IPS DF 4.7 (cell line): ENCODE results near the gene PGD.
"Not testable (repeated sequence)": the region's sequence is repeated elsewhere in the genome, so short reads cannot be mapped to it uniquely, and the experiment has no call there.

Experiments
- DNase-seq: peaks from one replicate; pipeline ENCODE4 v3.0.0-alpha.2; 2013; ENCODE audit warnings: low spot score; ENCODE audit errors: extremely low read depth

PGD gene

DNA sequence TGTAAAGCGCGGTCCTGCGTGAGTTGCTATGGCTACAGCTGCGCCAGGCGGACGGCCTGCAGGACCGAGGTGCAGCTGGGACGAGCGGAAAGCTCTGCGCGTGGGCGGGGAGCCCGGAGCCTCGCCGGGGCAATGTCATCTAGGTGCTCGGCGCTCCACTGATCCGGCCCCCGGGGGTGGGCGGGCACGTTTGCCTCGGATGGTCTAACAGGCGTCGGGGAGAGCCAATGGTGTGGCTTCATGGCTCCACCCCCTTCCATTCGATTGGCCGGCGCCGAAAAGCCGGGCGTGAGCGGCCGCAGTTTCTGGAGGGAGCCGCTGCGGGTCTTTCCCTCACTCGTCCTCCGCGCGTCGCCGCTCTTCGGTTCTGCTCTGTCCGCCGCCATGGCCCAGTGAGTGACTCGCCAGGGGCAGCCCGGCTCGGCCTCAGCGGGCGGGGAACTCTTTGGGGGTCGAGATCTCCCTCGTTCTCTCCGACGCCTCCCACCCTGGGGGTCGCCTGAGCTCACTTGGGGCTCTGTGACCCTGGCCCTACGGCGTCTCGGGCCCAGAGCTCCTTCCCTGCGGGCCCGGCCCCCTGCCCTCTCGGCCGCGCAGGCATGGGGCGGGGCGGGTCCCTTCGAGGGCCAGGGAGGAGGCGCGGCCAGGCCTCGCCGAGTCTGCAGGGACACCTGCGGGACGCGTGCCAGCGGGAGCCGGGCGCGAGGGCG, at the start of gene PGD:
Gene PGD, plus strand, starts transcription at position 331 of the 710 bp plus-strand sequence. Its CDS starts 54 bp downstream, at position 385.
- peak; percentile 89 for DNase-seq

DNA sequence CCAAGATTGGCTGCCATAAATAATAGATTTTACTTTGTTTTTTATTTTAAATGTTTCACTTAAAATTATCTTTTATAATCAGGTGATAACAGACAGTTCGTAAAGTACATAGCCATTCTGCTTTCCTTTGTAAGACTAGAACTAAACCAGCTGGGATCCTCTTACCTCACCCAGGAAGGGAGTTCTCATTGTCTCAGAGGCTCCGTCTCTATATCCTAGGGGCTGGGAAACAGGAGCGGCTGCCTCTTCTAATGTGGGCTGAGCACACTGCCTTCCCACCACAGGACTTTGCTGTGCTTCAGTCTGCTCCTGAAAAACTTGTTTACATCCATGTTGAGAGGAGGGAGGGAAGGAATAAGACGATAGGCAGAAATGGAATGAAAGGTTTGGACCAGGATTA, 45.6 kb upstream of the PGD start:
- no peak for DNase-seq

DNA sequence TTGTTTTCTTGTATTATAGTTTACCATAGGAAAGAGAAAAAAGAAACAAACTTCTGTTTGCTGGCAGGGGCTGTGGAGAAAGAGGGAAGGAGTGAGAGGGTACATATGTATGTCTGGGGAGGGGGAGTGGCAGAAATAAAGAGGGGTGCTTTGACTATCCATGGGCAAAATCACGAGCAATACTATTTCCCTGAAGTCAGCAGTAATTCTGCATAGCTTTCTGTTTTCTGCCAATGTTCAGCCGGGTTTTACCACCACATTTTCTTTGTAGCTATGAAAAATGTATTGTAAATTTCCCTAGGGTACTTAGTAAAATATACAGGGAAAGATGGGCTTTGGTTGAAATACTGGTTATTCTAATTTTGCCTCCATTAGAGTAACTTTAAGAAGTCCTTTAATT, 45.2 kb upstream of the PGD start:
- no peak for DNase-seq

DNA sequence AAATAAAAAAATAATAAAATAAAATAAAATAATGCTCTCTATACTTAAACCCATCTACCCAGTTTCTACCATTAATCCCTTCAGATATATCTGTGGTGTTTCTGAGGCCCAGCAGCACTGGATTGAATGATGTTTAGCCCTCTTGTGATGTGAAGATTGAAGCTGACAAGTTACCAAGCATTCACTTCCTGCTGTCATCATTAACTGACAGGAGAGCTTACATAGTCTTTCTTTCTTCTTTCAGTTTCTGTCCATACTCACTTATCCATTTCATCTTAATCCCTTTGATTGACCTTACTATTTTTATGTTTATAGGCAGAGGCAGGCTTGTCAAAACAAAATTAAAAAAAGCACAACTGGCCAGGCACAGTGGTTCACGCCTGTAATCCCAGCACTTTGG, 38.8 kb upstream of the PGD start:
- no peak for DNase-seq

DNA sequence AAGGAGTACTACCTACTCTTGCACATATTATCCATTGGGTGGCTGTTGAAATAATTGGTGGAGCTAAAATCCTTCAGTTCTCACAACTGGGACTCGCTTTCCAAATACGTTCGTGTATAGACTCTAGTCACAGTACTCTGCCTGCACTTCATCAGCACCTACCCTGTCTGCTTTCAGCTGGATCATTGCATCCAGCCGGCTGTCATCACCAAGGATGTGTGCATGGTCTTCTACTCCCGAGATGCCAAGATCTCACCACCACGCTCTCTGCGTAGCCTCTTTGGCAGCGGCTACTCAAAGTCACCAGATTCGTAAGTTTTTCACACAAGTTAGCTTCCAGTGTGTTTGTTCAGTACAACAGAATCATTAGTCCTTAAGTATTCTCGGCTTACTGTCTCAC, 37.3 kb upstream of the PGD start:
- DNase-seq, result no peak

DNA sequence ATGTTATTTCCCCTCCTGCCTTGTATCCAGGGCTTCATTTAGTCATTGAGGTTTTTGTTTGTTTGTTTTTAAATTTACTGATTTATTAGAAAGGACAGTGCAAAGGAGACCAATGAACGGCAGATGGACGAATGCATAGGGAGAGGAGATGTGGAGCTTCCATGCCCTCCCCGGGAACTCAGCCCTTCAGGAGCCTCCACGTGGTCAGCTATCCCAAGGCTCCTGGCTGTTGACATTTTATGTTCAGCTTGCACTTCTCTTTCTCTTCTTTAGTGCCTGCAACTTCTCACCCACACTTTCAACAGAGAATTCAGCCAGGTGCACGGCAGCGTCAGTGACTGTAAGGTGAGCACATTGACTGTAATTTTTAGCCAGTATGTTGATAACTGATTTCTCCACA, 30.7 kb upstream of the PGD start:
- DNase-seq, result no peak

DNA sequence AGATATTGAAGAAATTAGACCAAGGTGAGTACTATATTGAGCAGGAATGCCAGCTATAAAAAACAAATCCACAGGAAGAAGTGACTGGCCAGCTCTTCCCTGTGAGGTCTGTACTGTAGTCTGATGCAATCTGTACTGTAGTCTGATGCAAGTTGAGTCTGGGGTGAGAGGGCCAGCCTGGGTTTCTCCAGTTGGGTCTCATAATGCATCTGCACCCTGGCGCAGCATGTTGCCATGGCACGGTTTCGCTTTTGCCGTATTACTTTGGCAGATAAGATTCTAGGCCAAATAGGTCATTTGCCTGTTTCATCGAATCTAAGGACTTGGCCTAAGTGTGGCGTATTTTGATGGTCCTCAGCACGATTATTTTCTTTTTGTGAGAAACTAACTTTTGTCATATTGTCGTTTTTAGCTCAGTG, 24.4 kb upstream of the PGD start:
- no peak for DNase-seq

DNA sequence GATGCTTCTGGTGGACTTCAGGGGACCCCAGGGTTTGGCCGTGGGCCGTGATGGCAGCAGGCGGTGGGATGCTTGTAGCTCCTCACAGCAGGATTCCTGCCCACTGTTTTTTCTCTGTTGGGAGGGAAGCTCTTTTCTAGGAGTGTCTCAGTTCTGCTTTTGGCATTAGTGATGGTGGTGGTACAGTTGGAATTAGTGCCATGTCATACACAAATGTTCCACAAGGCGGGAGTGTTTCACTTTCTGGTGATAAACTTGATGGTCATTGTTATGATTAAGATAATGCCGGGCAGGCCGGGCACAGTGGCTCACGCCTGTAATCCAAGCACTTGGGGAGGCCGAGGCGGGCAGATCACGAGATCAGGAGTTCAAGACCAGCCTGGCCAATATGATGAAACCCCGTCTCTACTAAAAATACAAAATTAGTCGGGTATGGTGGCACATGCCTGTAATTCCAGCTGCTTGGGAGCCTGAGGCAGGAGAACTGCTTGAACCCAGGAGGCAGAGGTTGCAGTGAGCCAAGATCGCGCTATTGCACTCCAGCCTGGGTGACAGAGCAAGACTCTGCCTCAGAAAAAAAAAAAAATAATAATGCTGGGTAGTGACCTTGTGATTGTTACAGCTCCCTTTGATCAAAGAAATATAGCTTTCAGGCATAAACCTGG, 21.4 kb upstream of the PGD start:
- DNase-seq, result not testable (repeated sequence)

DNA sequence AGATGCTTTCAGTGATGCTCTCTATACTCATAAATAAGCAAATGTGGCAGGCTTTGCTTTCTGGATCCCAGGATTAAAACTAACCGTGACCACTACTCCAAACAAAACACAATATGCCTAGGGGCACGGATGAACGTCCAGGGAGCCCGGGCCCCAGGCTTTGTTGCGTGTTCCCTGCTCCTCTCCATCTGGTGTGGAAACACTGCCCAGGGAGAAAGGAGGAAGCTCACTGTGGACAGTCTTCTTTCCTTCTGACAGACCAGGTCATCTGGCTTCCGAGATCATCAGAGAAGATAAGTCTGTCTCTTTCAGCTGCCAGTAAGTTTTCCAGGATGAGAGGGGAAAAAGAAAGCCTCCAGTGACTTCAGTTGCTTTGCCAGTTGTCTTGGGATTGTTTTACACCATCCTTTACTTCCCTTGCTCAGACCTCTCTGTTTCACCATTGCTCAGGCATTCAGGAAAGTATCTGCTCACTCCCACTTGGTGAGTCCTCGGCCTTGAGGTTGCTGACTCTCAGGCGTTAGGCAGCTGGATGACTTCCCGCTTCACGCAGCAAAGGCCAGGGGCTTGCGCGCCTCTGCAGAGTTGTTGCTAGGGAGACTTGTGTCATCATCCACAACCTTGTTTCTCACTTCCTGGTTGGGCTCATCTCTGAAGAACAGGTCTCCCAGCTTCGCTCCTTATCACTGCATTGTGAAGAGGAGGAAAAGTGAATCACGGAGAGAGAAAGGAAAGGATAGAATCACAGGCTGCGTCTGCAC, 20.6 kb upstream of the PGD start:
- no peak for DNase-seq

DNA sequence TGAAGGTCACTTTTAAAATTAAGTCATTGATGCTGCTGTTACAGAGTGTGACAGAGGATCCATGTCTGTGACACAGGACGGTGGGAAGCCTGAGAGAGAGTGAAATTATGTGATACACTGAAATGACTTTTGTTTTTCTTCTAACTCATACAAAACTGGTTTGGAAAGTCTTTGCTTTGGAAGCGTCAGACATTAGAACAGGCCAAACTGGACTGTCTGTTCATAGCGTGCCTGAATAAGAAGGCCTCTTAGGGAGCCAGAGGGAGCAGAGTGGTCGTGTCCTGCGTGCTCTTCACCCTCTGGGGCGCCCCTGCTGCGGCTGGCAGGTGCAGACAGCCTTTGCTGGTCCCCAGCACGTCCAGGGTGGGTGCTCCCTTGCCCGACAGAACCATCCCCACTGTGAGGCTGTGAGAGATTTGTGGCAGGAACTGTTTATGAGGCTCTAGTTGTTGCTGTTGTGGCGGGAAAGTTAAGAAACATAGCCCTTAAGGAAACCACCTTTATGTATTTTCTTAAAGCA, 19.7 kb upstream of the PGD start:
- DNase-seq, result no peak

DNA sequence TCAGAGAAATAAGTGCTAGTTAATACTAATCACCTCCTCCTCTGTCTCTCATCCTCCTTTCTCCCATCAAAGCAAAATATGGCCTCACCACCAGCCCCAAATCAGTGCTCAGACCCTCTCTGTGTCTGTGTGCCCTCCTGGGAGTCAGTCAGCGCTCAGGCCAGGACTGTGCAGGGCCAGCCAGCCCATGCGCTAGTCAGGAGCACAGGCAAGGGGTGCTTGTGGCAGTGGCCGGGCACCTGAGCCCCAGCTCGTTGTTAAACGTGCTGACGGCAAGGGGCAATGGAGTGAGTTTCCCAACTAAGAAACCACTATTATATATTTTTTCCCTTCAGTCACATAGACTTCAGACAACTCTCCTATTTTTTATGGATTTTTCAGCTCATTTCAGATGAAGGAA, 19.2 kb upstream of the PGD start:
- DNase-seq, result no peak

DNA sequence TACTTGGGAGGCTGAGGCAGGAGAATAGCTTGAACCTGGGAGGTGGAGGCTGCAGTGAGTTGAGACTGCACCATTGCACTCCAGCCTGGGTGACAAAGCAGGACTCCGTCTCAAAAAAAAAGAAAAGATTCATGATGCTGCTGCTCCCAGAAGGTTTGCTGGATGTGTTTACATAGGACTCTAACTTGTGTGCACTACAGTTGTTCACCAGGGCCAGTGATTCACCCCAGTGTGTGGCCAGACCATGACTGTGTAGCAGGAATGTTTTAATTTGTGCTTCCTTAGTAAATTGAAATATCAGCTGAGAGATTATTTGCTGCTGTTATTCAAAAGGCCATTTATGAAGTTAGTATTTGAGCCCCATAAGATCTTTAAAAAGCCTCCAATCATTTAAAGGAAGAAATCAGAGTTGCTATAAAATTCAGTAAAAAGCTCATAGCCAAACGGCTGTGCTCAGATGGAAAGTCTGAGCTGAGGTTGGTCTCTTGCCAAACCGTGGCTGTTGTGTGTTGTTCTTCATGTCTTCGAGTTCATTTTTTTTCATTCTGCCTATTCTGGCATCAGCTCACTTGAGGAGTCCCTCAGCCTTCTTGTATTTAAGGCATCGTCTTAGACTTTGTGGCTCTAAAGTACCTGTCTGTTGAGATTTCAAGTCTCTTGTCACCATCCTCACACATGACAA, 18.1 kb upstream of the PGD start:
- DNase-seq, result no peak

DNA sequence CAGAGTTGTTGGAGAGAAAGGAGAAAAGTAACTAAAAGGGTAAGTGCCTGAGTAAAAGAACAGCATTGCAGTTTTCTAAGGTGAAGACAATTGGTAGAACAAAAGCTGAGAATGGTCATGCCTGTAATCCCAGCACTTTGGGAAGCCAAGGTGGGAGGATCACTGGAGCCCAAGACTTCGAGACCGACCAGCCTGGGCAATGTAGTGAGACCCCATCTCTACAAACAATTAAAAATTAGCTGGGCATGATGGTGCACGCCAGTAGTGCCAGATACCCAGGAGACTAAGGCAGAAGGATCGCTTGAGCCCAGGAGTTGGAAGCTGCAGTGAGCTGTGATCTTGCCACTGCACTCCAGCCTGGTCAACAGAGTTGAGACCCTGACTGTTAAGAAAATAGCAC, 15.2 kb upstream of the PGD start:
- DNase-seq, result no peak

DNA sequence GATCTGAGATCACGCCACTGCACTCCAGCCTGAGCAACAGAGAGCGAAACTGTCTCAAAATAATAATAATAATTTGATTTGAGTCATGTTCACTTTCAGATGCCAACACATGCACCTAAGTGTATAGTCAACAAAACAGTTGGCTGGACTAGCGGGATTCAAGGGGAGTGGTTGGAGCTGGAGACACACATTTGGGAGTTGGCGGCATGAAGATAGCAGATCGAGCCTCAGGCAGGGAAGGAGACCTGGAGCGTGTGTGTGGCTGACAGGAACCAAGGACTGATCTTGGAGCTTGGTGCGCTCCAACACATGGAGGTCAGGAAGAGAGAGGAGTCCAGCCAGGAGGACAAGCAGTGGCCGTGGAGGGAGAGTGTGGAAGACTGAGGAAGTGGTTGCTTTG, 14.6 kb upstream of the PGD start:
- no peak for DNase-seq

DNA sequence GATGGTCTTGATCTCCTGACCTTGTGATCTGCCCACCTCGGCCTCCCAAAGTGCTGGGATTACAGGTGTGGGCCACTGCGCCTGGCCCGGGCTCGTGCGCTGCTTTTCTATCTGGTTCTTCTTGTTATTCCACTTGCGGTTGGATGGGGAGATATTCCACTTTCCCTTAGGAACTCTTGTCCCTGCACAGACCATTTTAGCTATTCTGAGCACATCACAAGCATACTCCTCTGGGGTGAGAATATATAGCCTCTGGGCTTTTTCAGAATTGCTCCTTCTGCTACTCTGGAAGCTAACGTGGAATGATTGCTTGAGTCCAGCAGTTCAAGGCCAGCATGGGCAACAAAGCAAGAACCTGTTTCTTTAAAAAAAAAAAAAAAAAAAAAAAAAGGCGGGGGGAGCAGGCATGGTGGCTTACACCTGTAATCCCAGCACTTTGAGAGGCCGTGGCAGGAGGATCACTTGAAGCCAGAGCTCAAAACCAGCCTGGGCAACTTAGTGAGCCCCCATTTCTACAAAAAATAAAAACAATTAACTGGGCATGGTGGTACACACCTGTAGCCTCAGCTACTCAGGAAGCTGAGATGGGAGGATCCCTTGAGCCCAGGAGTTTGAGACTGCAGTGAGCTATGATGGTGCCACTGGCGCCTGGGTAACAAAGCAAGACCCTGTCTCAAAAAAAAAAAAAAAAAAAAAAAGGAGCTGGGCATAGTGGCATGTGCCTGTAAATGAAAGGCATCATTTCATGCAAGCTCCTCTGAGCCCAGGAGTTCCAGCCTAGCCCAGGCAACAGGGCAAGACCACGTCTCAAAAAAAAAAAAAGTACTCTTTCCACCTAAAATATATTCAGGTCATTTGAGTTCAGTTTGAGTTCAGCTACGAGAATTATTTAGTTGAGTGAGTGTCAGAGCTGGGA, 11.8 kb upstream of the PGD start:
- DNase-seq, result no peak

DNA sequence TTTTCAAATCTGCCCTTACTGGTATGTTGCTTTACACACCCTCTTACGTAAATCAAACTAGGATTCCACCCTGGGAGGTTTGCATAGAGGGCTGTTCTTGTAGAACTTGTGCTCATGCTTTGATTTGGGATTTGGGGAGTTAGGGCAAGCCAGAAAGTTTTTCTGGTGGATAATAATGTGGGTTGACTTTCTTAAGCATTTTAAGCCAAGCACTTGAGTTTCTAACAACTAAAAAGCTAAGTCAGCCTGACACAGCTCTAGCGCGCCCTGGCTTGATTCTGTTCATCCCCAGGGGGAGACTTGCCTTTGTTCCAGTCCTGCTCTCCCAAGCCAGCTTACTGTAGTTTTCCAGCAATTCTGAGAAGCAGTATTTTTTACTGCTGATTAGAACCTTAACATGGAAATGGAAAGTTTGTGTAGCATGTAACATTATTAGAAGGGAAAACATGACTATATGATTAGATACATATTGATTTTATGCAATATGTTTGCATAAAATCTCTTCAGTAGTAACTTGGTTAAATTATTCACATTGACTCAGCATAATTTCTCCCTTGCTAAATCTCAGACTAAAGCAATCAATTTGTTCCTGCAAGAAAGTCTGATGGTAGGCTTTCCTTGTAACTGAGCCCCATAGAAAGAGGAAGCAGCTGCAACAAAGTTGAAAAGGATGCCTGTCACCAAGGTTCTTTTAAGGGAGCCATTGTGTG, 11.0 kb upstream of the PGD start:
- no peak for DNase-seq

DNA sequence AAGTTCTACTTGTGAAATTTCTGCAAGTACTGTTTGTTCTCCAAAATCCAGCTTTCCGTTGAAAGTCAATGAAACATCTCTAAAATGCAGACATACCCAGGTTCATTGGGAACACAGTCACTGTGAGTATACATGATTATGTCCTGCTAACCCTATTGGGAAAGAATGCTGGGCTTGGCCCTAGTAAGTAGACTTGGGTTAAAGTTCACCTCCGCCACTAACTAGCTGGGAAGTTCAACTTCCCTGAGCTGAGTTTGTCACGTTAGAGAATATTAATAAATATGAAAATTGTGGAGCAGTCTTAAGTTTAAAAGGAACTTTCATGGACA, 10.5 kb upstream of the PGD start:
- DNase-seq, result no peak

DNA sequence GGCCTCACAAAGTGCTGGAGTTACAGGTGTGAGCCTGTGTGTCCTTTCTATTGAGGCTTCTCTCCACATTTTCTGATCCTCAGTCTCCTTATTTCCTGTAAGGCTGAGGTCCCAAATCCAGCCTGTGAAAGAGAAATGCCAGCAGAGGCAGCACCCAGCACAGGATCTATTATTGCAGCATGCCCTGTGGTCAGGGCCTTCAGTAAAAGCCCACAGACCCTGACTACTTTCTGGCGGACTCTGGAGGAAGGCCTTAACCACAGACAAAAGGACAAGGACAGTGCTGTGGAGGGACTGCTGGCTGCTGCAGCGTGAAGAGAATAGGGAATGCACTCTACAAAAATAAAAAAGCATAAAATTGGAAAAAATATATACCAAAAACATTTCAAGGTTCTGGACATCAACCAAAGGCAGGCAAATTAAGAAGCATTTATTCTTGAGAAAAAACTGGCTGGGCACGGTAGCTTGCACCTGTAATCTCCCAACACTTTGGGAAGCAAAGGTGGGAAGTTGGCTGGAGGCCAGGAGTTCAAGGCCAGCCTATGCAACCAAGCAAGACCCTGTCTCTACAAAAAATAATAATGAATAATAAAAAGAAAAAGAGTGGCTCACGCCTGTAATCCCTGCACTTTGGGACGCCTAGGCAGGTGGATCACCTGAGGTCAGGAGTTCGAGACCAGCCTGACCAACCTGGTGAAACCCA, 9.4 kb upstream of the PGD start:
- DNase-seq, result no peak

DNA sequence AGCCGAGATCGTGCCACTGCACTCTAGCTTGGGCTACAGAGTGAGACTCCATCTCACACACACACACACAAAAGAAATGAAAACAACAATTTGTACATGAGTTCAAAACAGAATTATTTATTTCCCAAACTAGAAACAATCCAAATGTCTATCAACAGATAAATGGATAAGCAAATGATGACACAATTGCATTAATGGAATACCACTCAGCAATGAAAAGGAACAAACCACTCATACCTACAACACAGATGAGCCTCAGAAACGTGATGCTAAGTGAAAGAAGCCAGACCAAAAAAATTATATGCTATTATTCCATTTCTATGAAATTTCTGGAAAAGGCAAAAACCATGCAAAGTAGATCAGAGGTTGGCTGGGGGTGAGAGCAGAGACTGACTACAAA, 2.0 kb upstream of the PGD start:
- no peak for DNase-seq
